Sigmoid colon (tissue), 4 donors: ENCODE data around the gene HACL1.

Experiments
- EP300 ChIP-seq, 4 donors: sonication (generic); formaldehyde crosslinking; IDR thresholded peaks; one replicate each; pipeline ENCODE4 v1.6.1; 2017; ENCODE audit warnings: antibody characterized with exemption in 4 of 4
- POLR2A ChIP-seq, 2 donors: fragments of 450-650 bp; IDR thresholded peaks; one replicate each; pipeline ENCODE4 v1.6.1; 2016; ENCODE audit warnings: antibody characterized with exemption in 2 of 2, mild to moderate bottlenecking in 2 of 2, moderate library complexity in 2 of 2
- TF ChIP-seq, protein P1 (sequence below), 4 experiments: fragments of 450-650 bp in 3 of 4; fragments of 200-600 bp in 1 of 4; IDR thresholded peaks; one replicate each; pipeline ENCODE4 v1.5.1; 2016 to 2019; ENCODE audit warnings: antibody characterized with exemption in 4 of 4, mild to moderate bottlenecking in 3 of 4, moderate library complexity in 2 of 4

DNA sequence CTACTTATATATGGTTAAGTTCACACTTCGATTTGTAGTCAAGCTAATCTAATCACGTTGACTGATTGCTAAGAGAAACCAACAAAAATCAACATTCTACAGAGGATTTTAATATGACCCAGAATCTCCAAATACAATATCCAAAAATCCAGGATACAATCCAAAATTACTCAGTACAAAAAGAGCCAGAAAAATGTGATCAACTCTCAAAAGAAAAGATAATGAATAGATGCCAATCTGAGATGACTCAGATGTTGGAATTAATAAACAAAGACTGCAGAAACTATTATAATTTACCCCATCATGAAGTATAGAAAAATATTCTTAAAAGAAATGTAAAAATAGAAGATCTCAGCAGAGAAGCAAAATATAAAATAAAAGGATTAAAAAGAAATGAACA lies 22.3 kb downstream of the HACL1 start:
- TF ChIP-seq, protein P1, sequence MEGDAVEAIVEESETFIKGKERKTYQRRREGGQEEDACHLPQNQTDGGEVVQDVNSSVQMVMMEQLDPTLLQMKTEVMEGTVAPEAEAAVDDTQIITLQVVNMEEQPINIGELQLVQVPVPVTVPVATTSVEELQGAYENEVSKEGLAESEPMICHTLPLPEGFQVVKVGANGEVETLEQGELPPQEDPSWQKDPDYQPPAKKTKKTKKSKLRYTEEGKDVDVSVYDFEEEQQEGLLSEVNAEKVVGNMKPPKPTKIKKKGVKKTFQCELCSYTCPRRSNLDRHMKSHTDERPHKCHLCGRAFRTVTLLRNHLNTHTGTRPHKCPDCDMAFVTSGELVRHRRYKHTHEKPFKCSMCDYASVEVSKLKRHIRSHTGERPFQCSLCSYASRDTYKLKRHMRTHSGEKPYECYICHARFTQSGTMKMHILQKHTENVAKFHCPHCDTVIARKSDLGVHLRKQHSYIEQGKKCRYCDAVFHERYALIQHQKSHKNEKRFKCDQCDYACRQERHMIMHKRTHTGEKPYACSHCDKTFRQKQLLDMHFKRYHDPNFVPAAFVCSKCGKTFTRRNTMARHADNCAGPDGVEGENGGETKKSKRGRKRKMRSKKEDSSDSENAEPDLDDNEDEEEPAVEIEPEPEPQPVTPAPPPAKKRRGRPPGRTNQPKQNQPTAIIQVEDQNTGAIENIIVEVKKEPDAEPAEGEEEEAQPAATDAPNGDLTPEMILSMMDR (IDR thresholded peaks at IDR 0.05), result no peak
- TF ChIP-seq POLR2A (IDR thresholded peaks at IDR 0.05) (no peak), EP300 (IDR thresholded peaks at IDR 0.05) (no peak)
